Activated T-helper 17 cell treated with anti-CD3 and anti-CD28 coated beads, Interleukin-2, amount 50 U/mL, for 72 hours (primary cell): ENCODE results near the gene NME9. TPM values are rescaled to one million over a fixed set of nuclear protein-coding genes. Genes with fewer than 3 reads are reported as not detected.

ENCODE experiments used
- ATAC-seq: fragments of 150-1000 bp; cut with Tn5 transposase; replicated peaks from 2 replicates; pipeline ENCODE4 v1.10.0; 2021; ENCODE audit warnings: mild to moderate bottlenecking, moderate library complexity
- H3K27ac Mint-ChIP-seq: one replicate; pipeline ENCODE4 v1.8.0; 2022; ENCODE audit warnings: mixed read lengths
- H3K27me3 Mint-ChIP-seq: one replicate; pipeline ENCODE4 v1.8.0; 2022; ENCODE audit warnings: mixed read lengths
- H3K36me3 Mint-ChIP-seq: one replicate; pipeline ENCODE4 v1.8.0; 2022; ENCODE audit warnings: low read depth, mild to moderate bottlenecking, mixed read lengths
- H3K4me1 Mint-ChIP-seq: one replicate; pipeline ENCODE4 v1.8.0; 2022; ENCODE audit warnings: mixed read lengths
- H3K4me3 Mint-ChIP-seq: one replicate; pipeline ENCODE4 v1.8.0; 2022; ENCODE audit warnings: mild to moderate bottlenecking, mixed read lengths
- H3K9me3 Mint-ChIP-seq: one replicate; pipeline ENCODE4 v1.8.0; 2022; ENCODE audit warnings: mixed read lengths
- total RNA-seq, 2 donors: library from RNA; stranded (reverse); gene quantifications; one replicate each; pipeline ENCODE4 v1.2.3, GENCODE V29; 2022

Gene NME9
- total RNA-seq, 2 donors from 2014 or later = 1.6 to 6.8 TPM

- H3K27me3 Mint-ChIP-seq = peaks cover 13% of the 10 kb centered on the region
- peaks cover 4% of the 10 kb centered on the region for H3K36me3 Mint-ChIP-seq
Observed at GRCh38 chr3:138351916-138352550, 22.4 kb upstream of the NME9 start.

GRCh38 chr3:138351151-138351550 is 21.5 kb upstream of the NME9 start:
- Mint-ChIP-seq H3K4me3 (no peak overlapping the region), H3K9me3 (peaks cover 3% of the 10 kb centered on the region), H3K27me3 (peaks cover 22% of the 10 kb centered on the region), H3K4me1 (no peaks in the 10 kb centered on the region), H3K36me3 (peaks cover 5% of the 10 kb centered on the region), H3K27ac (no peak overlapping the region)
- ATAC-seq = no peak

More at GRCh38 chr3:138351916-138352550, 22.4 kb upstream of the NME9 start:
- peaks cover 3% of the 10 kb centered on the region for H3K9me3 Mint-ChIP-seq
- H3K4me3 Mint-ChIP-seq = no peak overlapping the region
- no peak for ATAC-seq
- no peak overlapping the region for H3K27ac Mint-ChIP-seq
- H3K4me1 Mint-ChIP-seq = no peaks in the 10 kb centered on the region

- Mint-ChIP-seq H3K27ac (no peak overlapping the region), H3K27me3 (peaks cover 22% of the 10 kb centered on the region), H3K4me3 (no peak overlapping the region), H3K36me3 (peaks cover 5% of the 10 kb centered on the region), H3K9me3 (peaks cover 3% of the 10 kb centered on the region), H3K4me1 (no peaks in the 10 kb centered on the region)
- ATAC-seq = no peak
Observed at GRCh38 chr3:138349926-138350665, 20.4 kb upstream of the NME9 start.

GRCh38 chr3:138348754-138349739 is 19.4 kb upstream of the NME9 start:
- H3K27me3 Mint-ChIP-seq = peaks cover 22% of the 10 kb centered on the region
- no peaks in the 10 kb centered on the region for H3K4me1 Mint-ChIP-seq
- ATAC-seq = no peak
- H3K9me3 Mint-ChIP-seq = peaks cover 3% of the 10 kb centered on the region
- H3K4me3 Mint-ChIP-seq = peak overlapping the region; percentile 37
- H3K27ac Mint-ChIP-seq = no peak overlapping the region
- H3K36me3 Mint-ChIP-seq = peaks cover 5% of the 10 kb centered on the region

DNA sequence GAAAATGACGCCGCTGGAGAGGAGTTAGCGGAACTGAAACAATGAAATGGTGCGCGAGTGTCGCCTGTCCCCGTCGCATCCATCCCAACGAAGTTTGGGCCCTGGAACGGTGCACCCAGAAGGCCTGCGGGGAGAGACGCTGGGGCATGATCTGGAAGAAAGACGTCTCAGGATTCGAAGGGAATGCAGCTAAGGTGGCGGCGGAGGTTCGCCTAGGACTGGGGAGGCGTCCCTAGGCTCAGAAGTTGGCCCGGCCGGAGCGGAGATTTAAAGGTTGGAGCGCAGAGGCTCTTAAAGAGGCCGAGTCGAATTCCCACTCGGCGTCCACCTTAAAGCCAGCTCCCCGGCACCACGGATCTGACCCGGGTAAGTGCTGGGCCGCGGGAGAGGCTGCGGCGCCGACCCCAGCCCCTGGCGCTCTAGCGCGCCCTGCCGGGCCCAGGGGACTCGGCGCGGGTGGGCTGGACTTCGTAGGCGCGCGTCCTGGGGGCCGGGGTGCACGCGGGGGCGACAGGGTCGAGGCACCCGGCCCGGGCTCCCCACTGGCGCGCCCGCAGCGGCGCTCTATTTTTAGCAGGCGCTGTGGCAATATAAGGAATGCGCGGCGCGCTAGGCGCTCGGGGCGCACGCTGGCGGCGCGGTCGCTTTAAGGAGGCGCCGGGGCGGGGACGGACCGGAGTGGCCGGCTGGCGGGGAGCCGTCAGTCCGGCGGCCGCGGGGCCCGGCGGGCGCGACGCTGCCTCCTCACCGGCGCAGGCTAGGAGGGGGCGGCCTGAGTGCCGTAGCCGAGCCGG is 18.5 kb upstream of the NME9 start, which contains the start of gene MRAS:
TSS of gene MRAS (plus strand) at position 620 of the 794 bp plus-strand sequence. CDS start 24,305 bp downstream, outside the sequence.
- Mint-ChIP-seq H3K27me3 (peaks cover 22% of the 10 kb centered on the region), H3K27ac (peak within 1 kb of the TSS; percentile 69), H3K4me3 (peak within 1 kb of the TSS; percentile 81), H3K36me3 (peaks cover 5% of the 10 kb centered on the region), H3K4me1 (no peaks in the 10 kb centered on the region), H3K9me3 (peaks cover 3% of the 10 kb centered on the region)
- peak; percentile 77 for ATAC-seq

GRCh38 chr3:138344754-138345153 is 15.1 kb upstream of the NME9 start:
- Mint-ChIP-seq H3K9me3 (peaks cover 3% of the 10 kb centered on the region), H3K27me3 (peaks cover 22% of the 10 kb centered on the region), H3K36me3 (peaks cover 5% of the 10 kb centered on the region), H3K4me1 (no peaks in the 10 kb centered on the region), H3K27ac (no peak overlapping the region), H3K4me3 (no peak overlapping the region)
- ATAC-seq = no peak

DNA sequence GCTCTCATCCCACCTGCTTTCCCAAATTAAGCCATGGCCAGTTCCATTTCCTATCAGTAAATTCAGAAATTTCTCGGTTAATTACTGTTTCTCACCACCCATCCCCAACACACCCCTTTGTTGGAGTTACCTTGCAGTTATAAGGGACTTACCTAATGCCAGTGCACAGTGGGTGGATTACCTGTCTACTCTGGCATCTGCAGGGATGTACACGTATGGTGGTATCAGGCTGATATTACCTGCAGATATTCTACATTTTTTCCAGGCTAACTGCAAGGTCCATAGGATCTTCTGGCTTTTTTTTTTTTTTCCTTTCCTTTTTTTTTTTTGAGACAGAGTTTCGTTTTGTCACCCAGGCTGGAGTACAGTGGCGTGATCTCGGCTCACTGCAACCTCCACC is 10.9 kb upstream of the NME9 start:
- Mint-ChIP-seq H3K27me3 (no peaks in the 10 kb centered on the region), H3K9me3 (no peaks in the 10 kb centered on the region), H3K36me3 (no peaks in the 10 kb centered on the region), H3K4me1 (no peaks in the 10 kb centered on the region), H3K27ac (no peak overlapping the region), H3K4me3 (no peak overlapping the region)
- ATAC-seq = no peak

DNA sequence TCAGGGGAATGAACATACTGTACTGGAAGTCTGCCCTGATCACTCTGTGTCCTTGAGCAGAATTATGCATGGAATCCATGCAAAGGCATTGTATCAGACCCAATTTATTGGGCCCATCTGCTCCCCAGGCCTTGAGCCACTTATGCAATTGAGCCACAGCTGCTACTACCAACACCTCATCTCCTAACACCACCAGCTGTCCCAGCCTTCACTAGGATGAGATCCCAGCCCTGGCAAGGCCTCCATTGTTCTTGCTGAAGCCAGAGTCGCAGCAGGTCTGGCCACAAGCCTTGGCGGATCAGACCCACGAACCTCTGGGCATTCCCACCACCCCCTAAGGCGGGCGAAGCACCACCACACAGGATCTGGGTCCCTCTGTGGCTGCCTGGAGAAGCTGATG is 9.2 kb upstream of the NME9 start:
- Mint-ChIP-seq H3K36me3 (no peaks in the 10 kb centered on the region), H3K27ac (no peak overlapping the region), H3K27me3 (no peaks in the 10 kb centered on the region), H3K9me3 (no peaks in the 10 kb centered on the region), H3K4me1 (no peaks in the 10 kb centered on the region), H3K4me3 (no peak overlapping the region)
- no peak for ATAC-seq

DNA sequence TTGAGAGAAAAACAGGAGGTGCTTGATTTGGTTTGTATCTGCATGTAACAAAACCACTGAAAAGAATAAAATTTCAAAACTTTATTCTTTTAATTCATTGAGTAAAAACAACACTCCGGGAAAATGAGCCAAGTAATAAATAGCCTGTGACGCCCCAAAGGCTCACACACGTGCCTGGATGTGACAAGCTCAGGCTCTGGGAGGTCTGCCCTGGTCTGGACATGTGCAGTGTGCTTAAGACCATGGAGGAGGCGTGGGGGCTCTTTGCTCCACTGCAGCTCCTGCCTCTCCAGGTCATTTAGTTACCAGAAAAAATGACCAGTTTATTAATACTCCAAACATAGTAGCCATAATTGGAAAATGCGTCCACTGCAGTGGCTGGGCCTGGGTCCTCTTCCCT is 8.6 kb upstream of the NME9 start:
- Mint-ChIP-seq H3K27ac (no peak overlapping the region), H3K27me3 (no peaks in the 10 kb centered on the region), H3K4me1 (no peaks in the 10 kb centered on the region), H3K36me3 (no peaks in the 10 kb centered on the region), H3K4me3 (no peak overlapping the region), H3K9me3 (no peaks in the 10 kb centered on the region)
- ATAC-seq = no peak

DNA sequence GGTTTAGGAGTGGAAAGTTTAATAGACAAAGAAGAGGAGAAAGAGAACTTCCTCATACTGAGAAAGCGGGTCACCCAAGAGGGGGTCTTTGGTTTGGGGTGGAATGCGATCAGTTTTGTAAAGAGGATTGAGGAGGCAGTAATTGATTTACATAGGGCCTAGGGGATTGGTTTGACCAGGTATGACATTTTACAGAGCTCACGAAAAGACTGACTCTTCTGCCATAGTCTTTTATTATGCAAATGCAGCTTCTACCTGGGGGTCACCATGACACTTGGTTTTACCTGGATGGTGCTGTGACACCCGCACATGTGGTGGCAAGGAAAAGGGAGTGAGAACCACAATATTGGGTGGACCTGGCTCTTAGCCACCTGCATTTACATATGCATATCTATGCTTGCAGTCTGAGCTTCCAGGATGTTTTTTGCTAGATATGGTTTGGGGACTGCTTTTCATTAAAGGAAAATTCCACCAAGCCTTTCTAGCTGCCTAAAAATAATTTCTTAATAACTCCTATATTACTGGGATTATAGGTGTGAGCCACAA is 6.9 kb upstream of the NME9 start:
- H3K4me3 Mint-ChIP-seq = no peak overlapping the region
- H3K9me3 Mint-ChIP-seq = no peaks in the 10 kb centered on the region
- H3K27ac Mint-ChIP-seq = no peak overlapping the region
- H3K36me3 Mint-ChIP-seq = no peaks in the 10 kb centered on the region
- H3K27me3 Mint-ChIP-seq = no peaks in the 10 kb centered on the region
- no peak for ATAC-seq
- H3K4me1 Mint-ChIP-seq = no peaks in the 10 kb centered on the region

DNA sequence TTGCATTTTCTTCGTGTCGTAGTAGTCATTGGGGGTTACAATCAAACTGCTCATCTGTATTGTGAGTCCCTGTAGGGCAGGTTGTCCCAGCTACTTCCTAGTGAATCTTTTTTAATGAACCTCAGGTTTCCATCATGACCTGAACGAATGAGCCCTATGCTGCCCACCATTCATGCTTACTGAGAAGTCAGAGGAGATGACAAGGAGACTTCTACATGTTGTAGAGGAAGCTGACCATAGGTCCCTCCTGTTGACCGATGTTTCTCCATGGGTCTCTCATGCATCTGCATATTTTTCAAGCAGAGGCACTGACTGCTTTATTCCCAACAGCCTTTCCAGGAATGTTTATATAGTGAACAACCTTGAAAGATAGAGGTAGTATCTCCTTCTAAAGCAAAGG is 5.0 kb upstream of the NME9 start:
- Mint-ChIP-seq H3K4me1 (peaks cover 11% of the 10 kb centered on the region), H3K27me3 (no peaks in the 10 kb centered on the region), H3K27ac (no peak overlapping the region), H3K36me3 (no peaks in the 10 kb centered on the region), H3K9me3 (no peaks in the 10 kb centered on the region), H3K4me3 (no peak overlapping the region)
- ATAC-seq = no peak

DNA sequence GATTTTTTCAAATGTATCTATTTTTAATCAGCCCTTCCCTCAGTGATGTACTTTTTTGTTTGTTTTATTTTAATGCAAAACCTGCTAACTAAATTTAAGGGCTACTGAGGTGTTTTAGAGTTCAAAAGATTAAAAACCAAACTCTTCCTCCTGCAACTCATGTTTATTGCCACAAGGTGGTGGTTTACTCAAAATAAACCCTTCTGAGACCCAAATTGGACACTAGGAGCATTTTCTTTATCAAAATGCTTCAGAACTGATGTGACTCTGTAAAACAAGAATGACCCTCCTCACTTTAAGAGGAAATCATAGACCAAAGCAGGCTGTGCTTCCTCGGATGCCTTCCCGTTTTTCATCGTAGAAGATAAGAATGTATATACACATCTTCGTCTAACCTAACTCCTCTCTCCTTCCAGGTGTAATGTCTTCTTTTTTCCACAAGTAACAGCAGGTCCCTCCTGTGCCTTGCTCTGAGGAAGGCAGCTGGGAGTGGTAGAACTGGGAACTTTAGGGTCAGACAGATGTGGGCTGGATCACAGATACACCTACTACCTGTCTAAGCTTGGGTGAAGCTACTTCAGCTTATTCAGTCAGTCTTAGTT is 2.9 kb upstream of the NME9 start:
- Mint-ChIP-seq H3K27ac (peak overlapping the region; percentile 17), H3K4me1 (peaks cover 22% of the 10 kb centered on the region)

DNA sequence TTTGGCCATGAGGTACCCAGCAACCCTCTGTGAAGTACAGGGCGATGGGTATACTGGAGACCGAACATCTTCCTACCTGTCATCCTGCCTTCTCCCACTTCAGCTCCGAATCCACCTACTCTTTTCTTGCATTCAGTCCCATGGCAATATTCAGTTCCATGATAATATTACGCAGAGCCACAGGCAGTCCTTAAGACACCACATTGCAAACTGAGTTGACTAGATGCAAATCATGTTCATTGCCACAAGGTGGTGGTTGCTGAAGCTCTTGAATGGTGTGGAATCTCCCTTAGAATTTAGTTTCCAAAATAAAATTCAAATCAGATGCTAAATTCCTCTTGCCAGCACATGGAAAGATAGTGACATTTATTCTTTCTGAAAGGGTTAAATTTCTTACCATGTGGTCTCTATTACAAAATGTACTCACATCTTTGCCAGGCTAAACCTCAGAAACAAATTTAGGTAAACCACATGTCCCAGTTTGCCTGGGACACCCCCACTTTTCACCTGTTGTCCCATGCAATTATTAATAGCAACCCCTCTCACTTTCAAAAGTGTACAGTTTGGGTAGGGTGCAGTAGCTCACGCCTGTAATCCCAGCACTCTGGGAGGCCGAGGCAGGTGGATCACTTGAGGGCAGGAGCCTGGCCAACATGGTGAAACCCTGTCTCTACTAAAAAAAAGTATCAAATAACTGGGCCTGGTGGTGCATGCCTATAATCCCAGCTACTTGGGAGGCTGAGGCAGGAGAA is 1.7 kb upstream of the NME9 start:
- no peaks in the 10 kb centered on the region for H3K27me3 Mint-ChIP-seq
- no peaks in the 10 kb centered on the region for H3K36me3 Mint-ChIP-seq
- H3K27ac Mint-ChIP-seq = no peak overlapping the region
- ATAC-seq = no peak
- H3K4me3 Mint-ChIP-seq = no peak overlapping the region
- H3K4me1 Mint-ChIP-seq = peaks cover 23% of the 10 kb centered on the region
- H3K9me3 Mint-ChIP-seq = no peaks in the 10 kb centered on the region

More for the DNA sequence above, 2.9 kb upstream of the NME9 start:
- Mint-ChIP-seq H3K27me3 (no peaks in the 10 kb centered on the region), H3K4me3 (no peak overlapping the region), H3K9me3 (no peaks in the 10 kb centered on the region), H3K36me3 (no peaks in the 10 kb centered on the region)
- ATAC-seq = no peak
